GM18870 (cell line): ENCODE measurements around the gene CWC22.
A peak's percentile ranks its signal among the peaks of the same experiment; 100 is the strongest.
"Not testable (repeated sequence)": the region's sequence is repeated elsewhere in the genome, so short reads cannot be mapped to it uniquely, and the experiment has no call there.

ENCODE experiments used
- ATAC-seq: cut with Tn5 transposase; IDR thresholded peaks from one replicate; pipeline ENCODE4 v1.9.1; 2021; ENCODE audit warnings: moderate library complexity; ENCODE audit not compliant: unreplicated experiment

CWC22 gene

GRCh38 chr2:179953359-179953758, 53.7 kb downstream of the CWC22 start:
- ATAC-seq, result no peak

DNA sequence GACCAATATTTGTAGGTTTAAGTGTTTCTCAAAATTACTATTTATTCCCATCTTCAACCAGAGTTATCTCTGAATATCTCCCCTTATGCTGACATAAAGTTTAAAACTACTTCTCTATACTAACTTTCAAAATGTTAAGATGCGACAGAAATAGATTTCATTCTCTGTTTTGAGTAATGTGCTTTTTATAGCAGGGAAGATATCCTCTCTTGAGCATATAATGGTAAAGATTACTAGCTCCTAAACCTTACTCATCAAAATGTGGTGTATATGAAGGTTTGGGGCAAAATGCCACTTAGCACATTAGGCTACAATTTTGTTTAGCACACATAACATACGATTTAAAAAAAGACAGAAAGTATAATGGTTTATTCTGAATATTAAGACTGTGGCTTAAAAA, 54.4 kb downstream of the CWC22 start:
- no peak for ATAC-seq

DNA sequence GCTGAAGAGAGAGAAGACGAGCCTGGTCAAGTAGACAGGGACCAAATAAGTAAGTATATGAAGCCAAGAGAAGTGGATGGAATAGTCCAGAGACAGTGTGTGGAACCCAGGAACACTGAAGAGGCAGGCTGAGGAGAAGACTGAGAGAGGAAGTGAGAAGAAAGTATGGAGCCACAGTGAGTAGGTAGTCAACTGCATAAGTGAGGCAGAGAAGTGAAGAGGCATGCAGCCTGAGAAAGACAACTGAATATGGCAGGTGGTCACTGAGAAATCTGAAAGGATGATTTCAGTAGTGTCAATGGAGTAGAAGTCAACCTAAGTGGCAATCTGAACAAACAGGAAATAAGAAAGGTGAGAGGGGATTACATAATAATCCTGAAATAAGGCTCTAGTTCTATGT, 55.4 kb downstream of the CWC22 start:
- peak; percentile 48 for ATAC-seq

GRCh38 chr2:179950391-179950790, 56.7 kb downstream of the CWC22 start:
- no peak for ATAC-seq

DNA sequence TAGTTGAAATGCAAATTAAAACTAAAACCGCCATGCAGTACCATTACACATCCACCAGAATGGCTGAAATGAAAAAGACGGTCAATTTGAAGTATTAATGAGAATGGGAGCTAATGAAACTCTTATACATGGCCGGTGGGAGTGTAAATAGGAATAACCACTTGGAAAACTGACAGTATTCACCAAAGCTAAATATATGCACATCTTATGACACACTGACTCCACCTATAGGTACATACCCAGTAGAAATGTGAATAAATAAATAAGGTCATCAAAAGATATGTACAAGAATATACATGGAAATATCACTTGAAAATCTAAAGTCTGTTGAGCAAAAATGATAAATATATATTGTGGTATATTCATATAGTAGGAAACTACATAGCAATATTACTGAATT, 57.7 kb downstream of the CWC22 start:
- no peak for ATAC-seq

GRCh38 chr2:179948058-179948457, 59.0 kb downstream of the CWC22 start:
- ATAC-seq, result no peak

GRCh38 chr2:179946810-179947615, 60.1 kb downstream of the CWC22 start:
- ATAC-seq, result no peak

- no peak for ATAC-seq
Measured at GRCh38 chr2:179946346-179946745, 60.8 kb downstream of the CWC22 start.

DNA sequence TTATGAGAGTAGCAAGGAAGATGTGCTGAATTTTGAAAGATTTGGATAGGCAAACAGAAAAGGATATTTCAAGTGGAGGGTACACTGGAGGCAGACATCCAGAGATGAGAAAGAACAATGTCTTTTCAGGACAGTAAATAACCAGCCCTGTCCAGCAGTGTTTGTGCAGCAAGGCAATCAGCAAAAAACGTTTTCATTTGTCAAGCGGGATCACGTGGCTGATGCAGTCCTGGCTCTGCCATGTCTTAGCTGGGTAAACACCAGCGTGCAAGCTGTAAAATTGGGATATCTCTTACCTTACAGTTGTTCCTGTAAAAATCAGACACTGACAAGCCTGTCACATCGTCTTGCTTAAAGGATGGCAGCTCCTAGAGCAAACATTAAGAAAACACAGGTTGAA, 67.8 kb downstream of the CWC22 start:
- no peak for ATAC-seq

DNA sequence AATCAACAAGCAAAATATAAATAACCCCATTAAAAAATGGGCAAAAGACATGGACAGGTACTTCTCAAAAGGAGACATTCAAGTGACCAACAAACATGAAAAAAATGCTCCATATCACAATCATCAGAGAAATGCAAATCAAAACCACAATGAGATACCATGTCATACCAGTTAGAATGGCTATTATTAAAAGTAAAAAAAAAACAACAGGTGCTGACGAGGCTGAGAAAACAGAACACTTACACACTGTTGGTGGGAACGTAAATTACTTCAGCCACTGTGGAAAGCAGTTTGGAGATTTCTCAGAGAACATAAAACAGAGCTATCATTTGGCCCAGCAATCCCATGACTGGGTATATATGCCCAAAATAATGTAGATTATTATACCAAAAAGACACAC, 69.1 kb downstream of the CWC22 start:
- ATAC-seq, result no peak

DNA sequence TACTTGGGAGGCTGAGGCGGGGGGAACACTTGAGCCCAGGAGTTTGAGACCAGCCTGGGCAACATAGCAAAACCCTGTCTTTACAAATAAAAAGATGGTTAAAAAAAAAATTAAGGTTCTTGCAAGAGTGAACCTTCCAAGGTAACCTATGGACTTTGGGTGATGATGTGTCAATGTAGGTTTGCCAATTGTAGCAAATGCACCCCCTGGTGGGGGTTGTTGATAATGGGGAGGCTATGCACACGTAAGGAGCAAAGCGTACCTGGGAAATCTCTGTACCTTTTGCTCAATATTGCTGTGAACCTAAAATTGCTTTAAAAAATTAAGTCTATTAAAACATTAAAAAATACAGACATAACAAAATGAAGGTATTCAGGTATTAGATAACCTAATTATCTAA, 70.4 kb downstream of the CWC22 start:
- ATAC-seq, result no peak

DNA sequence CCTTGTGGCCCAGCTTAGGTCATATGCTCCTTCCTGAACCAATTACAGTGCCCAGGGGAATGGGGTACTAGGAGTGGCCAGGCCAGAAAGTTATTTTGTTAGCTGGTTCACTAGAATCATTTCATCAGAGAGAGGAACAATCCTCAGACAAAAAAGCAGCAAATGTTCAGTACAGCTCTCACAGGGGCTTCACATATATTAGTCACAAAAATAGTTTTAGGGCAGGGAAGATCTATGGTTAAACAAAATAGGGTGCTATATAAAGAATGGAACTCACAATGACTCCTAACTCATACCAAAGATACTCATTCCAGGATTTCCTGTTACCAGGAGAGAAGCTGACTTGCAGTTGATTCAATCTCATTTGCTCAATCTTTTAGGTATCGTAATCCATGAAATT, 71.0 kb downstream of the CWC22 start:
- ATAC-seq, result no peak

GRCh38 chr2:179932786-179933185, 74.3 kb downstream of the CWC22 start:
- no peak for ATAC-seq

GRCh38 chr2:179931502-179931901, 75.6 kb downstream of the CWC22 start:
- ATAC-seq, result no peak

DNA sequence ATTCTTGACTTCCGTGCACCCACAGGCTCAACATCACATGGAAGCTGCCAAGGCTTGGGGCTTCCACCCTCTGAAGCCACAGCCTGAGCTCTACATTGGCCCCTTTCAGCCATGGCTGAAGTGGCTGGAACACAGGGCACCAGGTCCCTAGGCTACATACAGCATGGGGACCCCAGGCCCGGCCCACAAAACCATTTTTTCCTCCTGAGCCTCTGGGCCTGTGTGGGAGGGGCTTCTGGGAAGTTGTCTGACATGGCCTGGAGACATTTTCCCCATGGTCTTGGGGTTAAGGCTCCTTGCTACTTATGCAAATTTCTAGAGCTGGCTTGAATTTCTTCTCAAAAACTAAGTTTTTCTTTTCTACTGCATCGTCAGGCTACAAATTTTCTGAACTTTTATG, 77.1 kb downstream of the CWC22 start:
- not testable (repeated sequence) for ATAC-seq

DNA sequence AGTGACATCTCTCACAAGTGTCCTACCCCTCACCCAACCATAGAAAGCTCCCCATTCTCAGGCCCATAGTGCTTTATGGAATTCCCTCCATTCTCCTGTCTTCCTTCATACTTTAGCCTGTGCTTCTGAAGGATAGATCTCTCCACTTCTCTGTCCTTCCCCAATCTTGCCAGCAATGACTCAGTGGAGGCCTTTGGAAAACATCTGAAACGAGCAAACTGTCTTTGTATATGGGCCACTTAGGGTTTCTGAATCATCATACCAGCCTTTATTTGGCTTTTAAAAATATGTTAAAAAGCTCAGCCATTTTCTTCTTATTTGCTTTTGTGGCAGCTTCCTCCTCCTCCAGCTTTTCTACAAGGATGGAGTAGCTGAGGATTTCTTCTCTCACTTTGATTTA, 80.1 kb downstream of the CWC22 start:
- no peak for ATAC-seq

DNA sequence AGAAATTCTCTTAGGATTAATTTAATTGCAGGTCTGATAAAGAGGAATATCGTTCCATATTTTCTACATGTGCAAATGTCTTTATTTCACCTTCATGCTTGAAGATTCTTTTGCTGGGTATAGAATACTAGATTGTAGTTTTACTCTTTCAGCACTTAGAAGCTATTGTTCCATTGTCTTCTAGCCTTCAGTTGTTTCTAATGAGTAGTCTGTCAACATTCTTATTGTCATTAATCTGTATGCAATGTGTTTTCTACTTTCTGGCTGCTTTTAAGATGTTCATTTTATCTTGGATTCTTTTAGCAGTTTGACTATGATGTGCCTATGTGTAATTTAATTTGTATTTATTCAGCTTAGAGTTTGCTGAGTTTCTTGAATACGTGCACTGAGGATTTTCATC, 81.4 kb downstream of the CWC22 start:
- ATAC-seq, result no peak

DNA sequence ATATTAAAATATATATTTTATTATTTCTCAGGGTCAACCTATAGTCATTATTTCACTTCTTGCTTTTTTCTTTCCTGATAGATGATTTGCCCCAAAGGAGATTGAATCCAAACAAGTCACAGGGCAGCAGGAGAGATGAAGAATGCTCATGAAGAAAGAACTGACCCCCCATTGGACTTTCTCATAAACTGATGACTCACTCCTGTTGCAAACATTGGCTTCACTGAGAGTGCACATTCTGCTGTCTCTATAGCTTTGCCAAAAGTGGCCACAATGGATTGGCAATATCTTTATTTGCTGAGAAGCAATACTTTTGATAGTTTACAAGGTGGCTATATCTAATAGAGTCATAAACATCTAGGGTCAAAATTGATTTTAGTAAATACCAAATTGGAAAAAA, 89.8 kb downstream of the CWC22 start:
- no peak for ATAC-seq

DNA sequence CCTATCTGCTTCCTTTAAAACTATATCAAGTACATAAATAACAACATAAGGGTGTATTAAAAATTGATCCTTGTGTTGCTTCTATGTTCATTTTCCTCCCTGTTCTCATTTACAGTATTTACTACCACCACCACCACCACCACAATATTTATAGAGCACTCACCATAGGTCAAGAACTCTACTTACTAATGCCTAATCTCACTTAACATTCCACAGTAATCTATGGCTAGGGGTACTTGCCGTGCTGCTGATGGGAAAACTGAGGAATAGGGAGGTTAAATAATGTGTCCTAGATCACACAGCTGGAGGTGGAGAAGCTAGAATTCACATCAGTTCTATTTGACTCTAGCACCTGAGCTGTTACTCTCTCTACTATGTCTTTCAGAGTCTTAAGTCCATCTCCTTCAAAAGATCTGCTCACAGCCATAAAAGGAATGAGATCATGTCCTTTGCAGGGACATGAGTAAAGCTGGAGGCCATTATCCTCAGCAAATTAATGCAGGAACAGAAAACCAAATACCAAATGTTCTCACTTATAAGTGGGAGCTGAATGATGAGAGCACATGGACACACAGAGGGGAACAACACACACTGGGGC, 91.6 kb downstream of the CWC22 start:
- ATAC-seq, result no peak

DNA sequence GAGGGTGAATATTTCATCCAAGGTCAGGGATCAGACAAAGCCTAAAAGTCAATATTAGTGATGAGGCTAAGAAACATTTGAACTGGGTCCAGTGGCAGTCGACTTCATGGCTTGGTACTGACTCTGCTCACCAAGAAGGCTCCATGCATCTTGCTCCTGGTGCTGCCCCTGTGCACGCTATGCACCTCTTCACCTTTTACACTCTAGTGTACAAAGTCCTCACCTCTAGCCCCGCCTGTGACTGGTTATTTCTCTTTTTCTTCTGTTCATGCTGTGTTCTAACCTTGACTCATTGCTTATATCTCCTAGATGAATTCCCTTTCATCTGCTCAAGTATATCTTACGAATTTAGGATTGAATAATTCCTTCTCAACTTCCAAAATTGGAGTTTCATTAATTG, 93.3 kb downstream of the CWC22 start:
- ATAC-seq, result no peak

DNA sequence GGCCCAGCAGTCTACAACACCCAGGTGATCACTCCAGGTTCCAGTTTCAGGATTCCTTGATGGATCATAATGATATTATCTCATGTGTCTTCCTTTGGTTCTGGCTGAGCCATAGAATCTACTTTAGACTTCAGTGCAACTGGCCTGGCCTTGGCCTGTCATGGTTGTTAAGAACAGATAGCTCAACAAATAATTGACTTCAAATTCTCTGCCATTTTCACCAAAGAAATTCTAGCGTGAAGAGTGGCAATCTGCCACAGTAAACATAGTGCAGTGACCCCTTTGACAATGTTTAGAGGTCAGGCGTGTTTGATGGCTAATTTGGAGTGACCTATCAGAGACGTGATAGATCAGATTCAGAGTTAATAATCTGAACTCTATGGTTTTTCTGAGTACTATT, 95.5 kb downstream of the CWC22 start:
- ATAC-seq, result no peak

GRCh38 chr2:179910735-179911113, 96.4 kb downstream of the CWC22 start:
- ATAC-seq, result no peak
